H7 (cell line): ENCODE results near the gene C1QA. TPM values are rescaled to one million over a fixed set of nuclear protein-coding genes. Genes with fewer than 3 reads are reported as not detected.

ENCODE experiments used
- DNase-seq: peaks from one replicate; pipeline ENCODE4 v3.0.0; 2012
- H3K27me3 ChIP-seq: 2 replicates; pipeline ENCODE4 v1.6.0; 2011; ENCODE audit warnings: mild to moderate bottlenecking, low read length; ENCODE audit not compliant: control insufficient read depth, insufficient read depth
- H3K36me3 ChIP-seq: replicated peaks from 2 replicates; pipeline ENCODE4 v1.5.1; 2011; ENCODE audit warnings: low read length; ENCODE audit not compliant: control insufficient read depth, insufficient read depth
- H3K4me3 ChIP-seq: 2 replicates; pipeline ENCODE4 v1.5.1; 2011; ENCODE audit warnings: low read depth, mild to moderate bottlenecking, control low read depth, low read length, moderate library complexity; ENCODE audit not compliant: insufficient read depth
- total RNA-seq: library from RNA; depleted of rRNA; stranded (reverse); fragments of >200 nt; shearing (Covaris generic); gene quantifications from 2 replicates; pipeline ENCODE4 v1.2.3, GENCODE V29; 2014; rRNA removed

The C1QA gene
- total RNA-seq = not detected in 2 replicates

GRCh38 chr1:22636353-22636752, at the start of gene C1QA:
Gene C1QA, plus strand, starts transcription at chr1:22636628. Its CDS starts 989 bp downstream, at chr1:22637617.
- Histone ChIP-seq H3K27me3 (no peaks in the 10 kb centered on the region), H3K4me3 (no peak within 1 kb of the TSS), H3K36me3 (no peaks in the 10 kb centered on the region)
- DNase-seq = no peak

GRCh38 chr1:22587247-22587646, 49.2 kb upstream of the C1QA start:
- Histone ChIP-seq H3K4me3 (no peak overlapping the region), H3K27me3 (no peaks in the 10 kb centered on the region), H3K36me3 (no peaks in the 10 kb centered on the region)
- no peak for DNase-seq

- no peak for DNase-seq
- H3K36me3 ChIP-seq = no peaks in the 10 kb centered on the region
- H3K4me3 ChIP-seq = no peak overlapping the region
- H3K27me3 ChIP-seq = no peaks in the 10 kb centered on the region
Observed at GRCh38 chr1:22588899-22589422, 47.5 kb upstream of the C1QA start.

GRCh38 chr1:22591576-22591975, 44.9 kb upstream of the C1QA start:
- H3K36me3 ChIP-seq = no peaks in the 10 kb centered on the region
- no peak overlapping the region for H3K4me3 ChIP-seq
- no peaks in the 10 kb centered on the region for H3K27me3 ChIP-seq
- no peak for DNase-seq

GRCh38 chr1:22592051-22592450, 44.4 kb upstream of the C1QA start:
- no peaks in the 10 kb centered on the region for H3K27me3 ChIP-seq
- no peak for DNase-seq
- no peak overlapping the region for H3K4me3 ChIP-seq
- no peaks in the 10 kb centered on the region for H3K36me3 ChIP-seq

GRCh38 chr1:22592919-22593790, 43.3 kb upstream of the C1QA start:
- peak; percentile 96 for DNase-seq

GRCh38 chr1:22594396-22594795, 42.0 kb upstream of the C1QA start:
- no peak overlapping the region for H3K4me3 ChIP-seq
- no peak for DNase-seq
- H3K27me3 ChIP-seq = no peaks in the 10 kb centered on the region
- no peaks in the 10 kb centered on the region for H3K36me3 ChIP-seq

More at GRCh38 chr1:22592919-22593790, 43.3 kb upstream of the C1QA start:
- H3K36me3 ChIP-seq = no peaks in the 10 kb centered on the region
- H3K4me3 ChIP-seq = peak overlapping the region; percentile 27; the same call in 1 of the 2 replicates
- no peaks in the 10 kb centered on the region for H3K27me3 ChIP-seq

GRCh38 chr1:22595108-22595507, 41.3 kb upstream of the C1QA start:
- no peak overlapping the region for H3K4me3 ChIP-seq
- DNase-seq = no peak
- H3K36me3 ChIP-seq = no peaks in the 10 kb centered on the region
- peaks cover under 1% of the 10 kb centered on the region; the same call in 1 of the 2 replicates for H3K27me3 ChIP-seq

- peaks cover 2% of the 10 kb centered on the region; the same call in 1 of the 2 replicates for H3K27me3 ChIP-seq
- no peak overlapping the region for H3K4me3 ChIP-seq
- no peak for DNase-seq
- no peaks in the 10 kb centered on the region for H3K36me3 ChIP-seq
Observed at GRCh38 chr1:22597301-22597965, 39.0 kb upstream of the C1QA start.

- peaks cover 2% of the 10 kb centered on the region; the same call in 1 of the 2 replicates for H3K27me3 ChIP-seq
- no peaks in the 10 kb centered on the region for H3K36me3 ChIP-seq
- DNase-seq = no peak
- H3K4me3 ChIP-seq = no peak overlapping the region
Observed at GRCh38 chr1:22597996-22598395, 38.4 kb upstream of the C1QA start.

GRCh38 chr1:22598736-22599135, 37.7 kb upstream of the C1QA start:
- H3K27me3 ChIP-seq = peaks cover 2% of the 10 kb centered on the region; the same call in 1 of the 2 replicates
- no peak for DNase-seq
- H3K36me3 ChIP-seq = no peaks in the 10 kb centered on the region
- H3K4me3 ChIP-seq = no peak overlapping the region

- Histone ChIP-seq H3K27me3 (peaks cover 2% of the 10 kb centered on the region), H3K4me3 (no peak overlapping the region), H3K36me3 (no peaks in the 10 kb centered on the region)
- peak; percentile 84 for DNase-seq
Observed at GRCh38 chr1:22600071-22600816, 36.2 kb upstream of the C1QA start.

GRCh38 chr1:22600817-22601605, 35.4 kb upstream of the C1QA start:
- Histone ChIP-seq H3K36me3 (no peaks in the 10 kb centered on the region), H3K4me3 (no peak overlapping the region), H3K27me3 (peaks cover 2% of the 10 kb centered on the region)
- no peak for DNase-seq

GRCh38 chr1:22601610-22602009, 34.8 kb upstream of the C1QA start:
- Histone ChIP-seq H3K36me3 (no peaks in the 10 kb centered on the region), H3K4me3 (no peak overlapping the region), H3K27me3 (peaks cover 2% of the 10 kb centered on the region)
- no peak for DNase-seq
